BJ (cell line): Measurements from ENCODE around the gene PTPRM. TPM values are rescaled to one million over a fixed set of nuclear protein-coding genes. Genes with fewer than 3 reads are reported as not detected.
"Not testable (repeated sequence)": the region's sequence is repeated elsewhere in the genome, so short reads cannot be mapped to it uniquely, and the experiment has no call there.

Experiments
- CTCF ChIA-PET: fragments of 350-600 bp; formaldehyde crosslinking; extraction: SDS; loops from one replicate; lab custom pipeline; 2021; ENCODE audit warnings: antibody characterized with exemption, inconsistent platforms; lab: Yijun Ruan, JAX
- POLR2A ChIA-PET: fragments of 300-600 bp; sonication (Branson Sonifier 250); formaldehyde crosslinking; extraction: SDS; loops from one replicate; lab custom pipeline; 2021; ENCODE audit warnings: antibody characterized with exemption; lab: Charles Lee
- DNase-seq: peaks from one replicate; pipeline ENCODE4 v3.0.0-alpha.2; 2011; ENCODE audit warnings: low read depth
- H3K27me3 ChIP-seq: 2 replicates; pipeline ENCODE4 v1.6.0; 2011; ENCODE audit warnings: low read length; ENCODE audit not compliant: control insufficient read depth, insufficient read depth
- H3K36me3 ChIP-seq: 2 replicates; pipeline ENCODE4 v1.5.1; 2011; ENCODE audit warnings: low read length; ENCODE audit not compliant: control insufficient read depth, insufficient read depth
- H3K4me3 ChIP-seq: 2 replicates; pipeline ENCODE4 v1.5.1; 2011; ENCODE audit warnings: low read depth, mild to moderate bottlenecking, control low read depth, low read length
- CTCF ChIP-seq: IDR thresholded peaks from 2 replicates; pipeline ENCODE4 v1.5.1; 2011; ENCODE audit warnings: low read depth, mild to moderate bottlenecking, control low read depth, inconsistent platforms, low read length, moderate library complexity; ENCODE audit not compliant: insufficient read depth
- polyA plus RNA-seq: library from polyadenylated mRNA; depleted of rRNA; stranded (reverse); fragments of >200 nt; gene quantifications from 2 replicates; pipeline ENCODE4 v1.2.3, GENCODE V29; 2011

Gene PTPRM
- polyA plus RNA-seq, 1 experiment: 149 TPM

GRCh38 chr18:7733642-7734041 lies 166.5 kb downstream of the PTPRM start:
- Histone ChIP-seq H3K36me3 (no peaks in the 10 kb centered on the region), H3K27me3 (no peaks in the 10 kb centered on the region), H3K4me3 (no peak overlapping the region)
- DNase-seq: no peak
- POLR2A ChIA-PET: no interaction called here
- no peak for TF ChIP-seq CTCF
- CTCF ChIA-PET: interaction anchor here (1.6 kb wide), 1 partner anchor 166 kb away, joined by 3 read pairs; no protein-coding TSS in a partner anchor

GRCh38 chr18:7735196-7735595 lies 168.1 kb downstream of the PTPRM start:
- Histone ChIP-seq H3K36me3 (no peaks in the 10 kb centered on the region), H3K4me3 (no peak overlapping the region), H3K27me3 (no peaks in the 10 kb centered on the region)
- TF ChIP-seq CTCF: peak; percentile 27; the same call in 1 of the 2 replicates
- CTCF ChIA-PET: interaction anchor here (1.1 kb wide), 1 partner anchor 13 kb away, joined by 3 read pairs; no protein-coding TSS in a partner anchor
- no peak for DNase-seq
- POLR2A ChIA-PET: no interaction called here

- ChIA-PET POLR2A (no interaction called here), CTCF (interaction anchor here (0.6 to 1.1 kb wide), 2 partner anchors 13 to 168 kb away, joined by 3 read pairs; no protein-coding TSS in a partner anchor)
- TF ChIP-seq CTCF: no peak
- DNase-seq: no peak
- Histone ChIP-seq H3K36me3 (no peaks in the 10 kb centered on the region), H3K4me3 (no peak overlapping the region), H3K27me3 (no peaks in the 10 kb centered on the region)
These were observed 168.6 kb downstream of the PTPRM start for GRCh38 chr18:7735626-7736175.

- H3K4me3 ChIP-seq, DNase-seq, H3K27me3 ChIP-seq, H3K36me3 ChIP-seq, POLR2A ChIA-PET: not testable (repeated sequence)
- CTCF ChIA-PET: interaction anchor here (0.6 to 1.1 kb wide), 3 partner anchors 12 to 169 kb away, joined by 3 read pairs; no protein-coding TSS in a partner anchor
These were observed 169.4 kb downstream of the PTPRM start for GRCh38 chr18:7736526-7736925.

GRCh38 chr18:7737550-7737949 lies 170.4 kb downstream of the PTPRM start:
- ChIA-PET POLR2A (no interaction called here), CTCF (no interaction called here)
- DNase-seq: no peak
- no peak for TF ChIP-seq CTCF
- H3K36me3 ChIP-seq: no peaks in the 10 kb centered on the region
- no peak overlapping the region for H3K4me3 ChIP-seq
- no peaks in the 10 kb centered on the region for H3K27me3 ChIP-seq

- ChIA-PET CTCF (interaction anchor here (0.8 kb wide), 1 partner anchor 174 kb away, joined by 4 read pairs; the partner anchor contains the start of gene PTPRM), POLR2A (interaction anchor here (0.6 kb wide), 1 partner anchor 171 kb away, joined by 8 read pairs; no protein-coding TSS in a partner anchor)
- Histone ChIP-seq H3K27me3 (no peaks in the 10 kb centered on the region), H3K4me3 (no peak overlapping the region), H3K36me3 (no peaks in the 10 kb centered on the region)
- no peak for DNase-seq
- TF ChIP-seq CTCF: no peak
These were observed 173.7 kb downstream of the PTPRM start for GRCh38 chr18:7740821-7741220.
